Panc1 (cell line): ENCODE data around the gene KLHDC10. TPM values are rescaled to one million over a fixed set of nuclear protein-coding genes. Genes with fewer than 3 reads are reported as not detected.
"Not testable (repeated sequence)": the region's sequence is repeated elsewhere in the genome, so short reads cannot be mapped to it uniquely, and the experiment has no call there.

Experiments
- ATAC-seq: fragments of 200-7000 bp; cut with Tn5 transposase; 2 replicates; pipeline ENCODE4 v1.9.1; 2020; ENCODE audit warnings: mild to moderate bottlenecking, moderate library complexity
- BruUV-seq: library from RNA; stranded (reverse); fragments of 400-500 nt; replicated peaks from 2 replicates; lab custom pipeline; 2021; lab: Mats Ljungman, UMichigan
- CTCF ChIA-PET: fragments of 300-600 bp; sonication (Branson Sonifier 250); formaldehyde crosslinking; loops from one replicate; lab custom pipeline; 2022; ENCODE audit warnings: antibody characterized with exemption; lab: Charles Lee
- POLR2A ChIA-PET: fragments of 300-600 bp; sonication (Branson Sonifier 250); formaldehyde crosslinking; loops from one replicate; lab custom pipeline; 2022; ENCODE audit warnings: antibody characterized with exemption; lab: Charles Lee
- DNase-seq: peaks from one replicate; pipeline ENCODE4 v3.0.0-alpha.2; 2010; ENCODE audit warnings: low read depth, low spot score
- H3K27ac ChIP-seq: 2 replicates; pipeline ENCODE4 v1.5.1; 2011; ENCODE audit warnings: mild to moderate bottlenecking, low read length, inconsistent platforms
- H3K27me3 ChIP-seq: fragments of 200-500 bp; sonication (Bioruptor generic); 2 replicates; pipeline ENCODE4 v1.6.0; 2014; ENCODE audit warnings: low read length, inconsistent platforms; ENCODE audit not compliant: control insufficient read depth, insufficient read depth
- H3K36me3 ChIP-seq: fragments of 200-500 bp; sonication (Bioruptor generic); 2 replicates; pipeline ENCODE4 v1.5.1; 2014; ENCODE audit warnings: inconsistent platforms, mild to moderate bottlenecking, low read length, moderate library complexity; ENCODE audit not compliant: control insufficient read depth, insufficient read depth
- H3K4me1 ChIP-seq: 2 replicates; pipeline ENCODE4 v1.5.1; 2011; ENCODE audit warnings: inconsistent platforms, mild to moderate bottlenecking, low read length, moderate library complexity; ENCODE audit not compliant: control insufficient read depth, insufficient read depth
- H3K4me3 ChIP-seq, 2 experiments: 2 replicates each; pipeline ENCODE4 v1.5.1; 2011 to 2012; ENCODE audit warnings: low read depth in 2 of 2, low read length in 2 of 2, mild to moderate bottlenecking in 2 of 2, inconsistent platforms in 1 of 2, moderate library complexity in 1 of 2
- H3K9me3 ChIP-seq: fragments of 200-500 bp; sonication (Bioruptor generic); 2 replicates; pipeline ENCODE4 v1.5.1; 2014; ENCODE audit warnings: low read depth, mild to moderate bottlenecking, inconsistent platforms, low read length, moderate library complexity; ENCODE audit not compliant: control insufficient read depth, insufficient read depth
- POLR2AphosphoS5 ChIP-seq: IDR thresholded peaks from 2 replicates; pipeline ENCODE4 v1.6.1; 2012; ENCODE audit warnings: mild to moderate bottlenecking, low read depth, low read length, moderate library complexity
- SIN3A ChIP-seq: IDR thresholded peaks from 2 replicates; pipeline ENCODE4 v1.6.1; 2012; ENCODE audit warnings: low read depth, mild to moderate bottlenecking, low read length, moderate library complexity, borderline replicate concordance; ENCODE audit not compliant: insufficient read depth
- TCF7L2 ChIP-seq: IDR thresholded peaks from 2 replicates; pipeline ENCODE4 v1.6.1; 2011; ENCODE audit warnings: mild to moderate bottlenecking, low read depth, low read length, inconsistent platforms
- in situ Hi-C: cut with HindIII; loops from 2 replicates; pipeline ENCODE4 v1.10.0; 2016; ENCODE audit warnings: low sequenced_read_pairs, low pct_unique_long_range_greater_than_20kb
- intact Hi-C: fragments of 100-400 bp; cut with micrococcal nuclease; formaldehyde crosslinking; loops from one replicate; pipeline ENCODE4 v1.10.0; 2022; ENCODE audit not compliant: unreplicated experiment
- total RNA-seq: library from RNA; stranded (reverse); gene quantifications from one replicate; pipeline ENCODE4 v1.2.1, GENCODE V29; 2021; ENCODE audit not compliant: unreplicated experiment
- TF ChIP-seq, protein P1 (sequence below), 2 experiments: IDR thresholded peaks; 2 replicates each; pipeline ENCODE4 v1.6.1; 2011 to 2012; ENCODE audit warnings: low read depth in 2 of 2, control low read depth in 1 of 2, low read length in 1 of 2, mild to moderate bottlenecking in 1 of 2, moderate library complexity in 1 of 2; ENCODE audit not compliant: insufficient read depth in 1 of 2
- TF ChIP-seq, protein P2 (sequence below): fragments of 450-650 bp; IDR thresholded peaks from 2 replicates; pipeline ENCODE4 v1.5.1; 2017; ENCODE audit warnings: mild to moderate bottlenecking

The KLHDC10 gene
- total RNA-seq, 1 experiment from 2014 or later = 26.7 TPM

DNA sequence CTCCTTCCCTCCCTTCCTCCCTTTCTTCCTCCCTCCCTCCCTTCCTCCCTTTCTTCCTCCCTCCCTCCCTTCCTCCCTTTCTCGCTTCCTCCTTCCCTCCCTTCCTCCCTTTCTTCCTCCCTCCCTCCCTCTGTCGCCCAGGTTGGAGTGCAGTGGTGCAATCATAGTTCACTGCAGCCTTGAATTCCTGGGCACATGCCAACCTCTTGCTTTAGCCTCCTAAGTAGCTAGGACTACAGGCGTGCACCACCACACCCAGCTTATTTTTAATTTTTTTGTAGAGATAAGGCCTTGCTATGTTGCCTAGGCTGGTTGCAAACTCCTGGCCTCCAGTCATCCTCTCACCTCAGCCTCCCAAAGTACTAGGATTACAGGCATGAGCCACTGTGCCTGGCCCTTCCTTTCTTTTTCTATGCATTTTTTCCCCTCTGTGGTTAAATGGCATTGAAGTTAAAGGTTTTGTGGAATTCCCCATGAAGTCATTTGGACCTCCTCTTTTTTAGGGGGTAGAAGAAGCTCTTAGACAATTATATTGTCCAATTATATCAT, 9.6 kb downstream of the KLHDC10 start:
- DNase-seq = no peak
- H3K36me3 ChIP-seq = no peaks in the 10 kb centered on the region
- H3K4me3 ChIP-seq = no peak overlapping the region
- no peaks in the 10 kb centered on the region for H3K27me3 ChIP-seq
- POLR2A ChIA-PET = no interaction called here
- TF ChIP-seq POLR2AphosphoS5 (no peak), TCF7L2 (no peak), SIN3A (no peak)
- TF ChIP-seq, protein P1, sequence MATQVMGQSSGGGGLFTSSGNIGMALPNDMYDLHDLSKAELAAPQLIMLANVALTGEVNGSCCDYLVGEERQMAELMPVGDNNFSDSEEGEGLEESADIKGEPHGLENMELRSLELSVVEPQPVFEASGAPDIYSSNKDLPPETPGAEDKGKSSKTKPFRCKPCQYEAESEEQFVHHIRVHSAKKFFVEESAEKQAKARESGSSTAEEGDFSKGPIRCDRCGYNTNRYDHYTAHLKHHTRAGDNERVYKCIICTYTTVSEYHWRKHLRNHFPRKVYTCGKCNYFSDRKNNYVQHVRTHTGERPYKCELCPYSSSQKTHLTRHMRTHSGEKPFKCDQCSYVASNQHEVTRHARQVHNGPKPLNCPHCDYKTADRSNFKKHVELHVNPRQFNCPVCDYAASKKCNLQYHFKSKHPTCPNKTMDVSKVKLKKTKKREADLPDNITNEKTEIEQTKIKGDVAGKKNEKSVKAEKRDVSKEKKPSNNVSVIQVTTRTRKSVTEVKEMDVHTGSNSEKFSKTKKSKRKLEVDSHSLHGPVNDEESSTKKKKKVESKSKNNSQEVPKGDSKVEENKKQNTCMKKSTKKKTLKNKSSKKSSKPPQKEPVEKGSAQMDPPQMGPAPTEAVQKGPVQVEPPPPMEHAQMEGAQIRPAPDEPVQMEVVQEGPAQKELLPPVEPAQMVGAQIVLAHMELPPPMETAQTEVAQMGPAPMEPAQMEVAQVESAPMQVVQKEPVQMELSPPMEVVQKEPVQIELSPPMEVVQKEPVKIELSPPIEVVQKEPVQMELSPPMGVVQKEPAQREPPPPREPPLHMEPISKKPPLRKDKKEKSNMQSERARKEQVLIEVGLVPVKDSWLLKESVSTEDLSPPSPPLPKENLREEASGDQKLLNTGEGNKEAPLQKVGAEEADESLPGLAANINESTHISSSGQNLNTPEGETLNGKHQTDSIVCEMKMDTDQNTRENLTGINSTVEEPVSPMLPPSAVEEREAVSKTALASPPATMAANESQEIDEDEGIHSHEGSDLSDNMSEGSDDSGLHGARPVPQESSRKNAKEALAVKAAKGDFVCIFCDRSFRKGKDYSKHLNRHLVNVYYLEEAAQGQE (IDR thresholded peaks at IDR 0.05; ENCODE audit: insufficient read depth in 1 of 2, low read depth in 2 of 2, low read length in 1 of 2) = no peak
- TF ChIP-seq, protein P2, sequence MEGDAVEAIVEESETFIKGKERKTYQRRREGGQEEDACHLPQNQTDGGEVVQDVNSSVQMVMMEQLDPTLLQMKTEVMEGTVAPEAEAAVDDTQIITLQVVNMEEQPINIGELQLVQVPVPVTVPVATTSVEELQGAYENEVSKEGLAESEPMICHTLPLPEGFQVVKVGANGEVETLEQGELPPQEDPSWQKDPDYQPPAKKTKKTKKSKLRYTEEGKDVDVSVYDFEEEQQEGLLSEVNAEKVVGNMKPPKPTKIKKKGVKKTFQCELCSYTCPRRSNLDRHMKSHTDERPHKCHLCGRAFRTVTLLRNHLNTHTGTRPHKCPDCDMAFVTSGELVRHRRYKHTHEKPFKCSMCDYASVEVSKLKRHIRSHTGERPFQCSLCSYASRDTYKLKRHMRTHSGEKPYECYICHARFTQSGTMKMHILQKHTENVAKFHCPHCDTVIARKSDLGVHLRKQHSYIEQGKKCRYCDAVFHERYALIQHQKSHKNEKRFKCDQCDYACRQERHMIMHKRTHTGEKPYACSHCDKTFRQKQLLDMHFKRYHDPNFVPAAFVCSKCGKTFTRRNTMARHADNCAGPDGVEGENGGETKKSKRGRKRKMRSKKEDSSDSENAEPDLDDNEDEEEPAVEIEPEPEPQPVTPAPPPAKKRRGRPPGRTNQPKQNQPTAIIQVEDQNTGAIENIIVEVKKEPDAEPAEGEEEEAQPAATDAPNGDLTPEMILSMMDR = no peak
- CTCF ChIA-PET = interaction anchor here (0.6 kb wide), 1 partner anchor 41 kb away, joined by 3 read pairs; no protein-coding TSS in a partner anchor
- in situ Hi-C loops (no loop called here), intact Hi-C loops (loop anchor here (10.0 kb wide), 3 partner anchors 305 to 645 kb away; partner anchors contain the start of genes CPA1 and MEST)
- ATAC-seq = no peak
- H3K4me1 ChIP-seq = peaks cover 5% of the 10 kb centered on the region
- H3K9me3 ChIP-seq = no peaks in the 10 kb centered on the region
- no TSS peak for BruUV-seq
- H3K27ac ChIP-seq = no peak overlapping the region

DNA sequence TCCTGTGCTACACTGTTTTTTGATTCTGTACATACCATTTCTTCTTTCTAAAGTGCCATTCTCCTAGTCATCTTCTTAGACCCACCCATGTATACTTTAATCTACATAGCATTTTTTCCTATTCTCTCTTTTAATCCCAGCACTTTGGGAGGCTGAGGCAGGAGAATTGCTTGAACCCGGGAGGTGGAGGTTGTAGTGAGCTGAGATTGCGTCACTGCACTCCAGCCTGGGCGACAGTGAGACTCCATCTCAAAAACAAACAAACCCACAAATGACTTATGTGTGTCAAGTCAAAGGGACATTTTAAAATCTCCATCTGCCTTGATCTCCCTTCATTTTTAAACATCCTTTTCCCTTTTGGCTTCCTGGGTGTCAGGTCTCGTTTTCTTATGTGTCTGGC, 13.2 kb downstream of the KLHDC10 start:
- CTCF ChIA-PET = interaction anchor here (0.5 to 1.1 kb wide), 2 partner anchors 10 to 76 kb away, joined by 3 to 4 read pairs; no protein-coding TSS in a partner anchor
- ATAC-seq, H3K36me3 ChIP-seq, BruUV-seq, POLR2A ChIA-PET, H3K4me3 ChIP-seq, H3K9me3 ChIP-seq, H3K27me3 ChIP-seq, H3K4me1 ChIP-seq, DNase-seq, H3K27ac ChIP-seq, in situ Hi-C loops, intact Hi-C loops: not testable (repeated sequence)
